ENCODE data around the gene HEATR9. TPM values are rescaled to one million over a fixed set of nuclear protein-coding genes. Genes with fewer than 3 reads are reported as not detected.

Gene HEATR9
- total RNA-seq, 4 donors from 2014 or later = not detected

DNA sequence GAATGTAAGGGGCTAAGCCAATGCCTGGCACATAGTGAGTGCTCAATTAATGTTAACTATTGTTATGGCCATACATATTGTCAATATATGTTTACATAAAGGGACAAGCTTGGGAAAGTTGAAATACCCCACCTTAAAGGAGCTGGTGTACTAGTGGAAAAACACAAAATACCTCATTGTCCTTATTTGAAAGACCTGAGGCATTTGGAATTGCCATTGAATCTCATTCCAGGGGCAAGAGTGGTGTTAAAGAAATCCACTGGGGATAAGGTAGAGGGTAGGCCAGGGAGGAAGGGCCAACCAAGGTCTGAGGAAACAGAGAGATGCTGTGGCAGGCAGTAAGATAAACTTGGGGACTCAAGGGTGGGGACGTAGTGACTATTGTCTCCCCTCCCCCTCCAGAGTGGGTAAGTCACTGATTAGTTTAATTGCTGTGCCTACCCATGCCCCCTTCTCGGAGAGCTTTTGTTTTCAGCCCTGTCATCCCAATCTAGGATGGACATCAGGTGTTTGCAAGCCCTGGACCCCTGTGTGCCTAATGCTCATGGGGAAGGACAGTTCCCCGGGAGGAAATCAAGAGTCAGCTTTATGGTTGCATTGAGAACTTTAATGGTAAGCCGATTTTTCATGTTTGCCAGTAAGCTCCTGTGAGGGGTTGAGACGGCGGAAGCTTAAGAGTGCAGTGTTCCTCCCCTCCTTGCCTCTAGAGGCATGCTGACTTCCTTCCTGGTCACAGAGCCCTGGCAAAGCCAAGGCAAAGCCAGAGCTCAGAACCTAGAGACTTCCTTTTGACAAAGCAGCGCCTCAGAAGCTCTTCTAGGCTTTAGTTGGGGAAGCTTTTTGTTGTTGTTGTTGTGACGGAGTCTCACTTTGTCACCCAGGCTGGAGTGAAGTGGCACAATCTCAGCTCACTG lies 2.5 kb upstream of the HEATR9 start:
- TF ChIP-seq, protein P1, sequence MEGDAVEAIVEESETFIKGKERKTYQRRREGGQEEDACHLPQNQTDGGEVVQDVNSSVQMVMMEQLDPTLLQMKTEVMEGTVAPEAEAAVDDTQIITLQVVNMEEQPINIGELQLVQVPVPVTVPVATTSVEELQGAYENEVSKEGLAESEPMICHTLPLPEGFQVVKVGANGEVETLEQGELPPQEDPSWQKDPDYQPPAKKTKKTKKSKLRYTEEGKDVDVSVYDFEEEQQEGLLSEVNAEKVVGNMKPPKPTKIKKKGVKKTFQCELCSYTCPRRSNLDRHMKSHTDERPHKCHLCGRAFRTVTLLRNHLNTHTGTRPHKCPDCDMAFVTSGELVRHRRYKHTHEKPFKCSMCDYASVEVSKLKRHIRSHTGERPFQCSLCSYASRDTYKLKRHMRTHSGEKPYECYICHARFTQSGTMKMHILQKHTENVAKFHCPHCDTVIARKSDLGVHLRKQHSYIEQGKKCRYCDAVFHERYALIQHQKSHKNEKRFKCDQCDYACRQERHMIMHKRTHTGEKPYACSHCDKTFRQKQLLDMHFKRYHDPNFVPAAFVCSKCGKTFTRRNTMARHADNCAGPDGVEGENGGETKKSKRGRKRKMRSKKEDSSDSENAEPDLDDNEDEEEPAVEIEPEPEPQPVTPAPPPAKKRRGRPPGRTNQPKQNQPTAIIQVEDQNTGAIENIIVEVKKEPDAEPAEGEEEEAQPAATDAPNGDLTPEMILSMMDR (IDR thresholded peaks at IDR 0.05; ENCODE audit: low read depth) = no peak

DNA sequence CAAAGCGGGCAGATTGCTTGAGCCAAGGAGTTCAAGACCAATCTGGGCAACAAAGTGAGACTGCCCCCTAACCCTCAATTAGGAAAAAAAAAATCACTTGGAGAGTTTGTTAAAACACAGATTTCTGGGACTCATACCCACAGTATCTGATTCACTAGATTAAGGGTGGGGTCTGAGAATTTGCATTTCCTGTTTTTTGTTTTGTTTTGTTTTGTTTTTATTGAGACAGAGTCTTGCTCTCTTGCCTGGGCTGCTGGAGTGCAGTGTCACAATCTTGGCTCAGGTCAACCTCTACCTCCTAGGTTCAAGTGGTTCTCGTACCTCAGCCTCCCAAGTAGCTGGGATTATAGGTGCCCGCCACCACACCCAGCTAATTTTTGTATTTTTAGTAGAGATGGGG lies 1.1 kb downstream of the HEATR9 start:
- TF ChIP-seq, protein P1 (IDR thresholded peaks at IDR 0.05; ENCODE audit: low read depth) = no peak

DNA sequence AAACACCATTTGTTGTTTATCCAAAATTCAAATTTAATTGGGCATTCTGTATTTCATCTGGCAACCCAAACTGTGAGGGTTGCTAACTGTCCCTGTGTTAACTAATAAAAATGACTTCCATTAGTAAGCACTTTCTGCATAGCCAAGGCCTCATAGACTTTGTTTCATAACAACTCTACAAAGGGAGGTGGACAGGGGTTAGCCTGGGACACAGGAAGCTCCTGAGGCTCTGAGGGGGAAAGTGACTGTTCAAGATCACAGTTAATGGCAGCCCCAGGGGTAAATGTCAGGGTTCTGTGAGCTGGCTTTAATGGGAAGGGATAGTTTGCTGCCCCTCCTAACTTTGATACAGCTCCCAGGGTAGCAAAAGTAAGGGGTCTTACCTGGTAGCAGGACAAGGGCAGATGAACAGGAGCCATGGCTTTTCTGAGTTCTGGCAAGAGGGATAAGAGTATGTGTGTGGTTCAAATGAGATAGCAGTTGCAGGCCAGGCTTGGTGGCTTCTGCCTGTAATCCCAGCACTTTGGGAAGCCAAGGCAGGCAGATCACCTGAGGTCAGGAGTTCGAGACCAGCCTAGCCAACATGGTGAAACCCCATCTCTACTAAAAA lies 2.2 kb downstream of the HEATR9 start:
- TF ChIP-seq, protein P1 (IDR thresholded peaks at IDR 0.05; ENCODE audit: low read depth) = no peak

DNA sequence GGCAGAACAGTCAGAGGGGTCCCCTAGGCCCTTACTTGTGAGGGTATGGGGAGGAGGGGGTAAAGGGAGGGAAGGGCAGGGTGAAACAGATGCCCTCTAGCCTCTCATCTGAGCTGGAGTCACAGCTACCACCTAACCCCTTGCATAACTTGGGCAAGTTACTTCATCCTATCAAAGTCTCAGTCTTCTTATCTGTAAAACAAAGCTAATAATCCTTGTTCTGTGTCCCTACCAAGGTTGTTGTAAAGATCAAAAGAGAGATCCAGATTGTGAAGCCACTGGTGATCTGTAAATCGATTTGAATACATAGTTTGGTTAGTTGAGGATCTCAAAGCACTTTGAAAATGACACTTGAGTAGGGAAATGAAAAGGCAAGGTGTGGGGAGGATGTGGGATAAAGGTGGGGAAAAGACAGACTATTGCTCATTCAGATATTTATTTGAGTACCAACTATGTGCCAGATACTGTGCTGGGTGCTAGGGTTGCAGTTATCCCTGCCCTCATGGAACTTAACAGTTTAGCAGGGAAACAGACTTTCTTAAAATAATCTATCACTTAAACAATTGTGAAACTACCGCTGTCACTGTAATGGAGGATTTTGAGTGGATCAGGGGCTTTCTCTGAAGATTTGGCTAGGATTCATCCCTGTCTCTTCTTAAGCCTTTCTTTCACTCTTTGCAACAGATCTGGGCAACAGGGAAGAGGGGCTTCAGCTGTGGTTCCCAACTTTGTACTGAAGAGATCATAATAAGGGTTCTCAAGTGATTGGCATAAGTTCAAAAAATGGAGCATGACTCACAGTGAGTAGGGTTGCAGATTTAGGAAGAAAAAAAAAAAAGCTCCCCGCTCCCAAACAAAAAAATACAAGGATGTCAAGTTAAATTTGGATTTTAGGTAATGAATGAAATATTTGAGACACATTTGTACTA lies 3.0 kb downstream of the HEATR9 start:
- TF ChIP-seq, protein P1 (IDR thresholded peaks at IDR 0.05; ENCODE audit: low read depth) = no peak

DNA sequence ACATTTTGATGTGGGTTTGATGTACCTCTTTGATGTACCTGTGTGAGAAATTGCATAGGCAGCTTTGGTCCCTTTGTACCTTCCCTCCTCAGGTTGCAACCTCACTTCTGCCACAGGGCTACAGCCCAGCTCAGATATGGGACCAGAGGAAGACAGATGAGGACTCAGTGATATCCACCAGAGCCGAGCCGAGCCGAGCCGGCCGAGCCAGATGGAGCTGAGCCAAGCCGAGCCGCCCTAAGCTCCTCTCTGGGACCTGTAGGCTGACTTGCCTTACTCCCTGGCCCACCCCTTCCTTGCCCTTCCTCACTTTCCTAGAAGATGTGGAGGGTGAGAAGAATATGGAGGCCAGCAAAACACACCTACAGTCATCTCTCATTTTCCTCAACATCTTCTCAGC lies 3.8 kb downstream of the HEATR9 start:
- TF ChIP-seq, protein P1 (IDR thresholded peaks at IDR 0.05; ENCODE audit: low read depth) = no peak

DNA sequence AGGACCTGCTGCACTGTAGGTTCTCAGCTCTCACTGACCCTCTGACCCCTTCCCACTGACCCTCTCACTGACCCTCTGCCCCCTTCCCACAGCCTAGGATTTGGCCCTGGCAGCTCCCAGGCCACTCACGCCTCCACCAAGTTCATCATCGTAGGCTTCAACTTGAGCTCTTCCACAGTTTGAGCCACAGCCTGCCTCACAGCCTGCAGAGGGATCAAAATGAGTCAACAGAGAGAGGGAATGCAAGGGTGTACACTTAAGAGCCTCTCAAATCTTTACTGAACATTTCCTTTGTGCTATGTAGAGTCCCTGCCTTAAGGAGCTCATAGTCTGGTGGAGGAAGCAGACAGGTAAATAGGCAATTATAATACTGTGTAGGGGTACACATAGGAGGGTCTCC lies 12.1 kb downstream of the HEATR9 start:
- TF ChIP-seq, protein P1 (IDR thresholded peaks at IDR 0.05; ENCODE audit: low read depth) = no peak

Data from subcutaneous adipose tissue (tissue), 4 donors.